HG02973 (cell line): Measurements from ENCODE around the gene FECH.

Experiments used
- ATAC-seq: cut with Tn5 transposase; IDR thresholded peaks from one replicate; pipeline ENCODE4 v1.9.1; 2021; ENCODE audit warnings: moderate library complexity; ENCODE audit not compliant: unreplicated experiment

The FECH gene

GRCh38 chr18:57583297-57583835 is 3.1 kb downstream of the FECH start:
- no peak for ATAC-seq

- peak; percentile 85 for ATAC-seq
Observed at GRCh38 chr18:57581301-57581934, 5.1 kb downstream of the FECH start.

GRCh38 chr18:57579934-57580333 is 6.6 kb downstream of the FECH start:
- ATAC-seq = no peak

GRCh38 chr18:57576316-57576715 is 10.2 kb downstream of the FECH start:
- ATAC-seq = no peak

GRCh38 chr18:57575542-57575941 is 11.0 kb downstream of the FECH start:
- no peak for ATAC-seq

- ATAC-seq = no peak
Observed at GRCh38 chr18:57574866-57575265, 11.6 kb downstream of the FECH start.

- ATAC-seq = no peak
Observed at GRCh38 chr18:57570162-57570561, 16.3 kb downstream of the FECH start.

- no peak for ATAC-seq
Observed at GRCh38 chr18:57569133-57569532, 17.4 kb downstream of the FECH start.

- no peak for ATAC-seq
Observed at GRCh38 chr18:57561728-57562423, 24.6 kb downstream of the FECH start.

- no peak for ATAC-seq
Observed at GRCh38 chr18:57561261-57561660, 25.2 kb downstream of the FECH start.

- ATAC-seq = no peak
Observed at GRCh38 chr18:57559314-57559713, 27.2 kb downstream of the FECH start.

GRCh38 chr18:57555134-57555533 is 31.4 kb downstream of the FECH start:
- ATAC-seq = no peak

- no peak for ATAC-seq
Observed at GRCh38 chr18:57550510-57550909, 36.0 kb downstream of the FECH start.

GRCh38 chr18:57547260-57547659 is 39.2 kb downstream of the FECH start:
- no peak for ATAC-seq

- ATAC-seq = peak; percentile 72
Observed at GRCh38 chr18:57544936-57545660, 41.4 kb downstream of the FECH start.

GRCh38 chr18:57543560-57543959 is 42.9 kb downstream of the FECH start:
- no peak for ATAC-seq

- no peak for ATAC-seq
Observed at GRCh38 chr18:57542812-57543427, 43.6 kb downstream of the FECH start.

- no peak for ATAC-seq
Observed at GRCh38 chr18:57542126-57542525, 44.4 kb downstream of the FECH start.

- ATAC-seq = no peak
Observed at GRCh38 chr18:57539702-57540101, 46.8 kb downstream of the FECH start.

- ATAC-seq = no peak
Observed at GRCh38 chr18:57538614-57539013, 47.9 kb downstream of the FECH start.

GRCh38 chr18:57534511-57534909 is 52.0 kb downstream of the FECH start:
- ATAC-seq = no peak
